Head of caudate nucleus (tissue), 42 donors: ENCODE results near the gene MEFV.

ENCODE experiments used
- DNase-seq, 42 donors: peaks; one replicate each; pipeline versions ENCODE4 v3.0.0 to v3.0.0-alpha.2; 2020 to 2021; ENCODE audit warnings: mixed read lengths in 7 of 42
- intact Hi-C: fragments of 100-400 bp; cut with DNase I; formaldehyde crosslinking; loops from one replicate; pipeline ENCODE4 v1.15.0; 2022

Gene MEFV

GRCh38 chr16:3256146-3256865 is at the start of gene MEFV:
Gene MEFV (minus strand): TSS chr16:3256633. CDS start chr16:3256587, 46 bp downstream.
- peak in 4 of 42 donors; percentile 11 to 18 (median 14) for DNase-seq
- intact Hi-C loops = no loop called here

- intact Hi-C loops = loop anchor here (10.0 kb wide), 1 partner anchor 149 kb away; no protein-coding TSS in a partner anchor
- DNase-seq = no peak
These were observed 49.6 kb upstream of the MEFV start for GRCh38 chr16:3306078-3306477.

- intact Hi-C loops = loop anchor here (10.0 kb wide), 1 partner anchor 149 kb away; no protein-coding TSS in a partner anchor
- peak; percentile 87 to 99 (median 95) for DNase-seq
These were observed 49.0 kb upstream of the MEFV start, which contains the start of the genes TIGD7 and ZNF75A for GRCh38 chr16:3305109-3306068. Gene TIGD7 (minus strand): TSS chr16:3305430. CDS start chr16:3300614, 4,816 bp downstream. Gene ZNF75A (plus strand): TSS chr16:3305497. CDS start chr16:3308429, 2,932 bp downstream.

- no peak for DNase-seq
- intact Hi-C loops = loop anchor here (10.0 kb wide), 1 partner anchor 150 kb away; no protein-coding TSS in a partner anchor
These were observed 47.9 kb upstream of the MEFV start for GRCh38 chr16:3304370-3304769.

- peak in 15 of 42 donors; percentile 7 to 56 (median 29) for DNase-seq
- intact Hi-C loops = loop anchor here (10.0 kb wide), 1 partner anchor 109 kb away; the partner anchor contains the start of genes ZNF174 and ZSCAN32
These were observed 39.4 kb upstream of the MEFV start for GRCh38 chr16:3295783-3296182.

- intact Hi-C loops = loop anchor here (10.0 kb wide), 1 partner anchor 110 kb away; the partner anchor contains the start of genes ZNF174 and ZSCAN32
- DNase-seq = no peak
These were observed 38.8 kb upstream of the MEFV start for GRCh38 chr16:3295209-3295608.

- intact Hi-C loops = loop anchor here (10.0 kb wide), 1 partner anchor 112 kb away; the partner anchor contains the start of genes ZNF174 and ZSCAN32
- no peak for DNase-seq
These were observed 36.2 kb upstream of the MEFV start for GRCh38 chr16:3292604-3293003.

GRCh38 chr16:3289998-3290673 is 33.7 kb upstream of the MEFV start:
- DNase-seq = no peak
- intact Hi-C loops = loop anchor here (10.0 kb wide), 1 partner anchor 115 kb away; the partner anchor contains the start of genes ZNF174 and ZSCAN32

- intact Hi-C loops = no loop called here
These were observed 28.7 kb upstream of the MEFV start for GRCh38 chr16:3285131-3285530.

GRCh38 chr16:3283543-3284447 is 27.4 kb upstream of the MEFV start:
- intact Hi-C loops = no loop called here

More at GRCh38 chr16:3285131-3285530, 28.7 kb upstream of the MEFV start:
- no peak for DNase-seq

GRCh38 chr16:3282730-3283542 is 26.5 kb upstream of the MEFV start, which contains the start of gene ZNF263:
Gene ZNF263 (plus strand): TSS chr16:3283491. CDS start chr16:3283819, 328 bp downstream.
- intact Hi-C loops = loop anchor here (1.0 kb wide), 1 partner anchor 19 kb away; no protein-coding TSS in a partner anchor
- peak; percentile 92 to 99 (median 97) for DNase-seq

More at GRCh38 chr16:3283543-3284447, 27.4 kb upstream of the MEFV start:
- DNase-seq = peak in 6 of 42 donors; percentile 15 to 46 (median 40)

GRCh38 chr16:3282103-3282729 is 25.8 kb upstream of the MEFV start:
- intact Hi-C loops = loop anchor here (1.0 kb wide), 1 partner anchor 18 kb away; no protein-coding TSS in a partner anchor
- peak in 3 of 42 donors; percentile 23 to 31 (median 27) for DNase-seq

- intact Hi-C loops = no loop called here
- DNase-seq = no peak
These were observed 24.9 kb upstream of the MEFV start for GRCh38 chr16:3281222-3281820.

- intact Hi-C loops = no loop called here
- peak in 1 of 42 donors; percentile 1 for DNase-seq
These were observed 20.2 kb upstream of the MEFV start for GRCh38 chr16:3276679-3277078.

- no peak for DNase-seq
- intact Hi-C loops = no loop called here
These were observed 18.5 kb upstream of the MEFV start for GRCh38 chr16:3274947-3275346.
